GM18505 (cell line): ENCODE data around the gene ZNF341.

Experiments used
- ATAC-seq: cut with Tn5 transposase; IDR thresholded peaks from one replicate; pipeline ENCODE4 v1.9.1; 2021; ENCODE audit not compliant: unreplicated experiment
- POLR2A ChIP-seq: IDR thresholded peaks from 4 replicates; pipeline ENCODE4 v1.6.1; 2011; ENCODE audit warnings: borderline replicate concordance; ENCODE audit not compliant: insufficient read depth, insufficient read length; ENCODE audit errors: extremely low read depth

Gene ZNF341

DNA sequence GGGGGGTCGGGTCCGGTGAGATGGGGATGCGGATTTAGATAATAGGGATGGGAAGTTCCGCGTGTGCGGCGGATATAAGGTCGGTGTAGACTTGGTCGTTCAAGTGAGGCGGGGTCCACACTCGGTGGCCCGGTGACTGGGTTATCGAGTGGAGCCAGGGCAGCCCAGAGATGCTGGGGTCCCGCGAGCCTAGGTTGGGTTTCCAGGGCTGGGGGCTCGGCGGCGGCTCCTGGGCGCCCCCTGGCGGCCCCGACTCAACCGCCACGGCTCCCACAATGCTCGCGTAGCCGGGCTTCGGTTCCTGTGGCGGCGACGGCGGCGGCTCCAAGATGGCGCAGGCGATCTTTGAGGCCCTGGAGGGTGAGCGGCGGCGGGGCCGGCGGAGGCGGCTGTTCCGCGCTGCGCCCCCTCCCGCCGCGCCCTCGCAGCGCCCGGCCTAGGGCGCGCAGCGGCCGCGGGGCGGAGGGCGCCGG lies at the start of gene ZNF341:
TSS of gene ZNF341 (plus strand) at position 304 of the 473 bp plus-strand sequence. CDS start at position 330, 26 bp downstream.
- ATAC-seq, result peak; percentile 69
- no peak for TF ChIP-seq POLR2A

DNA sequence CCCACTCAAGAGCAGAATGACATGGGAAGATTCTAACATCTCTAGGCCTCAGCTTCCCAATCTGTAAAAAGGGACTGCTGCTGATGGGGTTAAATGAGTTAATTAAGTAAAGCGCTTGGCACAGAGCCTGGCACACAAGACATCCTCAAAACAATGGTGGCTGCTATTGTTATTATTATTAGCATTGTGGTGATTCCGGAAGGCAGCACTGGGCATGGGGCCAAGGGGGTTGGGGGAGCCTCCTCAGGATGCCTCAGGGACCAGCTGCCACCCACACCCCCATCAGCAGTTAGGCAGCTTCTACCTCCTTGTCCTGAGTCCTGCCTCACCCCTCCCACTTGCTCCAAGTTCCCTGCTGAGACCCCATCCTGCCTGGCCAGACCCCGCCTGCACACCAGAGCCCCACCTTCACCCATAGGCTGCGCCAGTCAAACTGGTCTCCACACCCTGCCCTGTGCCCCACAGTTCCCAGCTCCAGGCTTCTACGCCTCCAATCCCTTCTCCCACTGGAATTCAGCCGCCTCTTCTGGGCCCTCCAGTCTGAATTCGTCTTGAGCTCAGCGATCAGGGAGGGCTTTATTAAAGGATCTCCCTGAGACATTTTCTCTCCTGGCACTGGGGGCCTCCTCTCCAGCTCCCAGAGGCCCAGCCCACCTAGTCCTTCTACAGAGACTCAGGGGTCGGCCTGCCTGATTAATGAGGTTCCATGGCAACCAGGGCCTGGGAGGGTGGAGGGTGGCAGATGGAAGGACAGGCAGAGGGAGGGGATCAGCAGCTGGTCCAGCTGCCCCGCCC lies 47.1 kb upstream of the ZNF341 start:
- no peak for TF ChIP-seq POLR2A
- ATAC-seq, result no peak

DNA sequence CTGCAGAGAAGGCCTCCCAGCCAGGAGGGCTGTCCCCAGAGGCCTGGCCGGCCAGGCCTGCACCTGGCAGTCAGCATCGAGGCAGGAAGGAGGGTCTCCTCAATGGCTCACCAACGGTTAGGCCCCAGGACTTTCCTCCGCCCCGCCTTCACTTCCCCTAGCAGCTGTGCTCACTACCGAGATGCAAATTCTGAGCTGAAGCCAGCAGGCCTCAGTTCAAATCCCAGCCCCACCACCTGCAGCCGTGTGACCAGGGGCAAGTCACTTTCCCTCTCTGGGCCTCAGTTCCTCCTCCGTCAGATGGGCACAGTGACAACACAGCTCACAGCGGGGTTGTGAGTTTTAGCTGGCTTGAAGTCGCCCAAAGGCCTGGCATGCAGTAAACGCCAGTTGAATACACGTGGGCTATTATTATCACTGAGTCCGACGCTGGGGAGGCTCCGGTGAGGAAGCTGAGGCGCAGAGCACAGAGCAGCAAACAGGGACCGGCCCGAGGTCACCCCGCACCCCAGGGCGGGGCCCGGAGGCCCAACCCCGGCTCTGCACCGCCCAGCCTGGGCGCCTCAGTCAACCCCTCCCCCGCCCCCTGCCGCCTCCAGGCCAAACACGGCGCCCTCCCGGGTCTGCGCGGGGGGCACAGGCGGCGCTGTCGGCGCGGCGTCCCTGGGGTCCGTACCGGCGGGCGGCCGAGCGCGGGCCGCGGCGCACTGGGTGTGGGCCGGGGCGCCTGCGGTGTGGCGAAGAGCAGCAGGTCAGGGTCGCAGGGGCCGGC lies 46.3 kb upstream of the ZNF341 start:
- ATAC-seq, result peak; percentile 31
- TF ChIP-seq POLR2A, result peak; percentile 58

DNA sequence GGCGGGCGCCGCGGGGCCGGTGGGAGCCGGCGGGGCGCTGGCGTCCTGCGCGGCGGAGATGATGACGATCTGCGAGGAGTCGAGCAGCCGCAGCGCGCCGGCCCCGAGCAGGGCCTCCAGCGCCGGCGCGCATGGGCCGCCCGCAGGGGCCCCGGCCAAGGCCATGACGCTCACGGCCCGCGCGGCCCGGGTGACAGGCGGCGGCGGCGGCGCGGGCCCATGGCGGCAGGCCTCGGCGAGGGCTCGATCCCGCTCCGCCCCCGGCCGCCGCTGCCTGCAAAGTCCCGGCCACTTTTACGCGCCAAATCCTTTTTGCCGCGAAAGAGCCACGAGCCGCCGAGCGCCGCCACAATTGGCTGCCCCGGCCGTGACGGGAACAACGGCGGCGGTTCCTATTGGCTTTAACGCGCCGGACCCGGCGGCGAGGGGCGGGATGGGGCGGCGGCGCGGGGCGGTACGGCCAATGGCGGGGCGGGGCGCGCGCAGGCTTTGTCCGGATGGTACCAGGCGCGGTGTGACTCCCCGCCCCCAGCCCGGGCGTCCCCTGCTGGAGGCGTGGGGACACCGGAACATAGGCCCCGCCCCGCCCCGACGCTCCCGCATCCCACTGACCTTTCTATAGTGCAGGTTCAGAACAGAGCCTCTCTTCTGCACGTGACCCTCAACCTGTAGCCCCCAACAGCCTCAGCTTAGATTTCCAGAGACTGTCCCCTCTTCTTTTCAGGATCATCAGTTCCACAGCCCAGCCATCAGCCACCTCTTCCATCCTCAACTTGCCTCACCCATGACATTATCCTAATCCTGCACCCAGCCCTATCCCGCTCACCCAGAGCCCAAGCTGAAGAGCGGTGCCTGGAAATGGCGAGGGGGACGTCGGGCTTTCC lies 45.5 kb upstream of the ZNF341 start, which contains the start of gene E2F1:
TSS of gene E2F1 (minus strand) at position 286 of the 884 bp plus-strand sequence. CDS start at position 165, 121 bp downstream.
- peak; percentile 43 for TF ChIP-seq POLR2A
- peak; percentile 76 for ATAC-seq

DNA sequence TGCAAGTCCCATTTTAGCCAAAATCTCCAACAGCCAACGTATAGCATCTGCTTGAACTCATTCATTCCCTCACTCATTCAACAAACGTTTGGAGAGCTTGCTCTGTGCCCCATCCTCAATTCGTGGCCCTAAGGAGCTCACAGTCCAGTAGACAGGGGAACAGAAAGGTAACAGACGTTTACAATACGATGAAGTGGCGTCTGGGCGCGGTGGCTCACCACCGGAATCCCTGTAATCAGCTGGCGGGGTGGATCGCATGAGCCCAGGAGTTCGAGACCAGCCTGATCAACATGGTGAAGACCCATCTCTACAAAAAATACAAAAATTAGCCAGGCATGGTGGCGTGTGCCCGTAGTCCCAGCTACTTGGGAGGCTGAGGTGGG lies 44.8 kb upstream of the ZNF341 start:
- no peak for ATAC-seq
- TF ChIP-seq POLR2A, result no peak

DNA sequence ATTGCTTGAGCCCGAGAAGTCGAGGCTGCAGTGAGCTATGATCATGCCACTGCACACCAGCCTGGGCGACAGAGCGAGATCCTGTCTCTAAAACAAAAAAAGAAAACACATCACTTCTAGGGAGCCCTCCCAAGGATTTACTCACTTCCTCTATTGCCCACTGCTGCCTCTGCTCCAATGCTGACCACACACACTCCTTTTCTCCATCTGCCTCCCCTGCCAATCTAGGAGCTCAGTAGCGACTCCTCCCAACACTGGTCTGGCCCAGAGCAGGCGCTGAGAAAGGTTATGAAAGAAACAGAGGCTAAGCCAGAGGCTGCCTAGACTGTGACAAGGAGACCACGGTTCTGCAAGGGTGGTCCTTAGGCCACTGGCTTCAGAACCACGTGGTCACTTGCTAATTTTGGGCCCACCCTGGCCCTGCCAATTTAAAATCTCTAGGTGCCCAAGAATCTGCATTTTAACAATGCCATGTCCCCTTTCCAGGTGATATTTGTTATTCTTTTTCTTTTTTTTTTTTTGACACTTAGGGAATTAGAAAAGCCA lies 44.4 kb upstream of the ZNF341 start:
- ATAC-seq, result no peak
- no peak for TF ChIP-seq POLR2A

DNA sequence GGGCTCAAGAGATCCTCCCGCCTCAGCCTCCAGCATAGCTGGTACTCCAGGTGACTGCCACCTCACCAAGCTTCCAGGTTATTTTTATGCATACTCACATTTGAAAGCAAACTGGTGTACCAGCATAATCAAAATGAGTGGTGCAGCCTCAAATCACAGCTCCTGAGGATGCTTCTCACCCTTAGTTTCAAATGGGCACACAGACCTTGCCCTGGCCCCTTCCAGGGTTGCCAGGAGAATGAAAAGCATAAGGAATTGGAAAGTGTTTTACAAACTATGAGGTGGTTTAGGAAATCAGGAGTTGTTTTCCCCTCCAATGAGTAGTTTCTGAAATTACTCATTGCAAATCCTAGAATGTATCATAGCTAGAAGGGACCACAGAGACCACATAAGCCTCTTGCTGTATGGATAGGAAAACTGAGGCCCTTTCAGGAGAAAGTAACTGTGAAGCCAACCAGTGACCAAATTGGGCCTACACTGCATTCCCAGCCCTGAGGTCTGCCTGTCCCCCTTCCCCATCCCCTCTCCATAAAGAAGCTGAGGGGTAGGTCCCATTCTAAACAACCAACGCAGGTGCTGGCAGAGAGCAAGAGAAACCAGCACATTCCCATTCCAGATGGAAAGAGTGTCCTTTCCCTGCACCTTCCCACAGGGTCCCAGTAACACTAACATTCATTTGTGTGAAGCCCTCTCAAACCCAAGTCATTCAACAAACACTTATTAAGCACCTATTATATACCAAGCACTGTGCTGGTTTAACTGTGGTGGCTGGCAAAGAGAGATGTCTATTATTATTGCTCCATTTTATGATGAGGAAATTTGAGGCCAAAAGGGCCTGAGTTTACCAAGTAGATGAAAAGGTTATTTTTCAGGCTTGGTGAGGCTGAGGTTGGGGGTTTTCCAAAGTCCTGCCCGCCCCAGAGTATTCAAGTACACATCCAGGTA lies 43.5 kb upstream of the ZNF341 start:
- ATAC-seq, result no peak
- TF ChIP-seq POLR2A, result no peak

DNA sequence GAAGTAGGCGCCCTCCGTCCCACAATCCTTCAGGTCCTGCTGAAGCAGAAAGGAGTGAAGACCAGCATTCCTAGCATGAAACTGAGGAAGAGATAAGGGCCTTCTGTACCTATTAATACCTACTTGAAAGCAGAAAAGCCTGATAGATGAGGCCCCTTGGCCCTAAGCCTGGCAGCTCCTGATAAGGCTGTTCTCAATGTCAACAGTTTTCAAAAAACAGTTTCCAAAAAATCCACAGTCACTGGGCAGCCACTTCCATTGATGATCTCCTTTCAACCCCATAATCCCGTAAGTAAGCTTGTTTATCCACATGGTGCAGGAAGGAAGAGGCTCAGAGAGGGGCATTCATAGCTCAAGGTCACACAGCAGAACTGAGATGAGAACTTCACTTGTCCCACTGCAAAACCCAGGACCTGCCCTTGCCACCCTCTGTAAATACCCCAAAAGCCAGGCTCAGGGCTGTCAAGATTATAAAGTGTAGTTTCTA lies 42.8 kb upstream of the ZNF341 start:
- ATAC-seq, result no peak
- TF ChIP-seq POLR2A, result no peak

DNA sequence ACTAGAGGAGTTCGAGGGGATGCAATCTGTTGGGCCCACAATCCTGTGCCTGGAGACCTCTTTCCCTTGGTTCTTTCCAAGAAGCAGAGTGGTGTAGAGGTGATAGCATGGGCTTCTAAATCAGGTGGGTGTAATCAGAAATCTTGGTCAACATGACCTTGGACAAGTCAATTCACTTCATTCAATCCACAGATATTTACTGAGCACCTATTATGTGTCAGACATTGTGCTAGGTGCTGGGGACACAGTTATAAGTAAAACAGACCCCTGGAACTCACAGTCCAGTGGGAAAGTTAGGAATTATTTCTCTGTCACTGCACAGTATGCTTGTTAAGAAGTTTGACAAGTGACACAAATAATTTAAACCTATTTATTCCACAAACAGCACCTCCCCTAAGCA lies 42.3 kb upstream of the ZNF341 start:
- no peak for TF ChIP-seq POLR2A
- no peak for ATAC-seq

DNA sequence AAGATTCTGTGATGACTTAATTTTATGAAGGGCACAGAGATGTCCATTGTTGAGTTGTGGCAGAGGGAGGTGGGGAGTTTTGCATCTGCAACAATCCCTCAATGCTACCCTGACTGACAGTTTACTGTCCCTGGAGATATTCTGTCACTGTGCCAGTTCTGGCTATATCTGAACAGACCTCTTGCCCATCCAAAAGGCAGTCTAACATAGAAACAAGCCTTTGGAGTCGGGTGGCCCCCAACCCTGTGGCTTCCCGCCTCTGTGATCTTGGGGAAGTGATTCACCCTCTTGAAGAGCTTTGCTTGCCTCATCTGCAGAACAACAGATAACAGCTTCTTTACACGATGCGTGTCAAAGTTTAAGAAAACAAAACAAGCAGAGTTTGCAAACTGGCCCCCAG lies 41.8 kb upstream of the ZNF341 start:
- TF ChIP-seq POLR2A, result no peak

DNA sequence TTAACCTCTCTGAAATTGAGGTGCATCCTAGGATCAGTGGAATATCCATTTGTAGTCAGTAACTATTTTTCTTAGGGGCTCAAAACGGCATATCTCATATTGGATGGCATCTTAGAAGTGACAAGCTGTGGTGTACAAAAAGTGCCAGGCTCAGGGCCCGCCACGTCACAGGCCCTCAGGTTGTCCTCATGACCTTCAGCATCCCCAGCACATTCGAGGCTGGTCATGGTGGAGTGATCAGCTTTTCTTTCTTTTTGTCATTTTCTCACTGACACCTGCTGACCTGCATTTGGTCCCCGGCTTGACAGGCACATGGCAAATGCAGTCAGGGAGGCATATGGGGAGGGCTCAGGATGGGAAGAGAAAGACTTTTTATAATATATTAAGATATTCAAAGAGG lies 38.5 kb upstream of the ZNF341 start:
- TF ChIP-seq POLR2A, result no peak
- ATAC-seq, result no peak

More for the DNA sequence above, 41.8 kb upstream of the ZNF341 start:
- ATAC-seq, result no peak
